Vagina (tissue), 2 donors: Measurements from ENCODE around the gene PRND. TPM values are rescaled to one million over a fixed set of nuclear protein-coding genes. Genes with fewer than 3 reads are reported as not detected.

Experiments
- DNase-seq, 2 donors: peaks; one replicate each; pipeline ENCODE4 v3.0.0-alpha.2; 2017; ENCODE audit errors: extremely low spot score in 2 of 2
- H3K27ac ChIP-seq: fragments of 200-600 bp; sonication (generic); one replicate; pipeline ENCODE4 v1.5.1; 2019
- H3K27me3 ChIP-seq: fragments of 200-600 bp; sonication (generic); one replicate; pipeline ENCODE4 v1.5.1; 2019
- H3K36me3 ChIP-seq, 2 donors: fragments of 200-600 bp; sonication (generic); one replicate each; pipeline ENCODE4 v1.5.1; 2017 to 2019
- H3K4me1 ChIP-seq: fragments of 200-600 bp; sonication (generic); one replicate; pipeline ENCODE4 v1.5.1; 2019
- H3K4me3 ChIP-seq, 2 donors: fragments of 200-600 bp; sonication (generic); 1 replicate in 1 of 2; 2 replicates in 1 of 2; pipeline ENCODE4 v1.5.1; 2016 to 2019
- H3K9me3 ChIP-seq: fragments of 200-600 bp; sonication (generic); one replicate; pipeline ENCODE4 v1.5.1; 2019
- CTCF ChIP-seq, 3 experiments: fragments of 450-650 bp in 2 of 3; fragments of 200-600 bp in 1 of 3; sonication (generic) in 1 of 3; IDR thresholded peaks; one replicate each; pipeline ENCODE4 v1.5.1; 2017 to 2019; ENCODE audit warnings: antibody characterized with exemption in 3 of 3, mild to moderate bottlenecking in 2 of 3, moderate library complexity in 2 of 3
- POLR2A ChIP-seq, 2 donors: fragments of 450-650 bp; IDR thresholded peaks; one replicate each; pipeline ENCODE4 v1.6.1; 2017; ENCODE audit warnings: antibody characterized with exemption in 2 of 2, mild to moderate bottlenecking in 2 of 2, moderate library complexity in 2 of 2
- POLR2AphosphoS5 ChIP-seq, 2 donors: sonication (generic); formaldehyde crosslinking; IDR thresholded peaks; one replicate each; pipeline ENCODE4 v1.9.0; 2017; ENCODE audit warnings: antibody characterized with exemption in 2 of 2, mild to moderate bottlenecking in 2 of 2, low read depth in 1 of 2; ENCODE audit not compliant: insufficient read depth in 1 of 2
- intact Hi-C: fragments of 100-400 bp; cut with DNase I; formaldehyde crosslinking; loops from one replicate; pipeline ENCODE4 v1.15.1; 2023
- total RNA-seq: library from RNA; depleted of rRNA; stranded (reverse); fragments of >200 nt; gene quantifications from one replicate; pipeline ENCODE4 v1.2.3, GENCODE V29; 2016

The PRND gene
- total RNA-seq, 1 donor from 2014 or later: not detected

DNA sequence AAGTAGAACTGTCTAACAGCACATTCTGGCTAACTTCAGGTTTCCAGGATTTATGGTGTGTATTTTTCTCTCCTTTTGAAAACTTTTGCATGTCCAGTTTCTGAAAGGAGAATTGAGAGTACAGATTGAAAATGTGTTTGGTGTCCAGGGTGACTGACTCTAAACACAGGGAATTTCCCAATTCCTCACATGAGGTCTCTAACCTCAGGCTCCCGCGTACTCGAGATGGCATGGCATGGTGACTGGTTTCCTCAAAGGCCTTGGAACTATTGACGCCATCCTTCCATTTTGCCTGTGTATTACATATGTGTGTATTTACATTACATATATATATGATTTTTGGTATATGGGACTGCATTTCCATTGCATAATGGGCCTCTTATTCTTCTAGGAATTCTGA is 52.5 kb downstream of the PRND start:
- Histone ChIP-seq H3K36me3 (no peaks in the 10 kb centered on the region), H3K9me3 (no peaks in the 10 kb centered on the region), H3K4me1 (no peaks in the 10 kb centered on the region), H3K4me3 (no peak overlapping the region), H3K27ac (no peak overlapping the region), H3K27me3 (no peaks in the 10 kb centered on the region)
- TF ChIP-seq POLR2A (IDR thresholded peaks at IDR 0.05) (no peak), CTCF (IDR thresholded peaks at IDR 0.05) (no peak), POLR2AphosphoS5 (IDR thresholded peaks at IDR 0.05; ENCODE audit: insufficient read depth in 1 of 2, low read depth in 1 of 2) (no peak)
- intact Hi-C loops: no loop called here
- no peak for DNase-seq

DNA sequence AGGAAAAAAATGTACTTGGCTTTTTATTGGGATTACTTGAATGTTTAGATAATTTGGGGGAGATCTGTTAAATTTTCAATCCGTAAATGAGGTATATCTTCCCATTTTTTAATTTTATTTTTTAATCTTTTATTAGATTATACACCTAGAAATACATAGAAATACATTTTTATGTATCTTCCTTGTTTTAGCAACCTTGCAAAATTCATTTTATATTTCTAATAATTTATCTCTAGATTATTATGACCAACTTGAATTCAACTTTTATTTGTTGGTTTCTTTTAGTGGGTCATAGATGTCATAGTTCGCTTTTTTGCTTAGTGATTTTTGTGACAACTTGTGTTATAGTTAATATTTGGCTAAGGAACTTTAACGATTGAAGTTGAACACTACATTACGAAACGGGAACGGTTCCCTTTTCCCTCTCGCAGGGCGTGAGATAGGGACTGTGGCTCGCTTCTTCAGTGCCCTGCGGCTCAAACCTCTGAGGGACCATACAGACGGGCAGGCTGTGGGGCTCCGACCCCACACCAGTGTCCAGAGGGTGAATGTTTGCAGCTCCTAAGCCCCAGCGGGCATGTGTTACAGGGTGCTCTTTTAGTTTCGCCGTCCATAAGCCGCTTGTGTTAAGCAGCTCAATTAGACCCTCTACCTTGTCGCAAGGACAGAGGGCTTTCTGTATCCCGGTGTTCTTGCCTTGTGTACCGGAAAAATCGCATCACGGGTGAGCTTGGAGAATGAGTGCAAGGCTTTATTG is 53.8 kb downstream of the PRND start:
- Histone ChIP-seq H3K4me1 (no peaks in the 10 kb centered on the region), H3K27me3 (no peaks in the 10 kb centered on the region), H3K4me3 (no peak overlapping the region), H3K27ac (no peak overlapping the region), H3K36me3 (no peaks in the 10 kb centered on the region), H3K9me3 (no peaks in the 10 kb centered on the region)
- TF ChIP-seq POLR2AphosphoS5 (IDR thresholded peaks at IDR 0.05; ENCODE audit: insufficient read depth in 1 of 2, low read depth in 1 of 2) (no peak), CTCF (IDR thresholded peaks at IDR 0.05) (no peak), POLR2A (IDR thresholded peaks at IDR 0.05) (no peak)
- no peak for DNase-seq
- intact Hi-C loops: no loop called here

DNA sequence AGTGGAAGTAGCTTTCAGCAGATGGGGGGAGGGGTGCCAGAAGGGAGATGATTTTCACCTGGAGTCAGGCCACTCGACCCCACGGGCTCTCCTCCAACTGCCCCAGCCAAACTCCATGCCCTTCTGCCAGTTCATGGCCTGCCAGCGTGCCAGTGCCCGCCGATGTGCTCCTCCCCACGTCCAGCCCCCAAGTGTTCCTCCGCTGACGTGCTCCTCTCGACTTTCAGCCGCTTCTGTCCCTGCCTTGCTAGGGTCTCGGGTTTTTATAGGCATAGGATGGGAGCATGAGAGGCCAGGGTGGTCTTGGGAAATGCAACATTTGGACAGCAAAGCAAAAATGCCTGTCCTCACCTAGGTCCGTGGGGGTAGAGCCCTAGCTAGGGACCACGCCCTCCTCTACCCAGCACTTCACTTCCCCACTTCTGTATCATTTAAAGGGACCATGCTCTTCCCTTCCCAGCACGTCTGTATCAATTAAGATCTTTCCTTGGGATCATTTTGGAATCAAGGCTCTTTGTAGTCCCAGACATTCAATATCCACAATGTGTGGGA is 54.4 kb downstream of the PRND start:
- Histone ChIP-seq H3K4me1 (no peaks in the 10 kb centered on the region), H3K4me3 (no peak overlapping the region), H3K27ac (no peak overlapping the region), H3K9me3 (no peaks in the 10 kb centered on the region), H3K36me3 (no peaks in the 10 kb centered on the region), H3K27me3 (no peaks in the 10 kb centered on the region)
- no peak for DNase-seq
- intact Hi-C loops: no loop called here
- TF ChIP-seq POLR2A (IDR thresholded peaks at IDR 0.05): no peak
- no peak for TF ChIP-seq POLR2AphosphoS5 (IDR thresholded peaks at IDR 0.05; ENCODE audit: insufficient read depth in 1 of 2, low read depth in 1 of 2)
- no peak for TF ChIP-seq CTCF (IDR thresholded peaks at IDR 0.05)

Other genes with a start within 250 kb of the PRND start
- 130 TPM for gene PRNP, start 35.5 kb upstream of the PRND start, total RNA-seq
- 9.3 TPM for gene RASSF2, start 101.7 kb downstream of the PRND start, total RNA-seq